GM12874 (cell line): ENCODE data around the gene BSG.

ENCODE experiments used
- CTCF ChIP-seq: IDR thresholded peaks from 2 replicates; pipeline ENCODE4 v1.5.1; 2011; ENCODE audit warnings: low read depth, mild to moderate bottlenecking, control low read depth, low read length, moderate library complexity; ENCODE audit not compliant: insufficient read depth

The BSG gene

GRCh38 chr19:542173-542866, 30.1 kb upstream of the BSG start:
- TF ChIP-seq CTCF, result no peak

DNA sequence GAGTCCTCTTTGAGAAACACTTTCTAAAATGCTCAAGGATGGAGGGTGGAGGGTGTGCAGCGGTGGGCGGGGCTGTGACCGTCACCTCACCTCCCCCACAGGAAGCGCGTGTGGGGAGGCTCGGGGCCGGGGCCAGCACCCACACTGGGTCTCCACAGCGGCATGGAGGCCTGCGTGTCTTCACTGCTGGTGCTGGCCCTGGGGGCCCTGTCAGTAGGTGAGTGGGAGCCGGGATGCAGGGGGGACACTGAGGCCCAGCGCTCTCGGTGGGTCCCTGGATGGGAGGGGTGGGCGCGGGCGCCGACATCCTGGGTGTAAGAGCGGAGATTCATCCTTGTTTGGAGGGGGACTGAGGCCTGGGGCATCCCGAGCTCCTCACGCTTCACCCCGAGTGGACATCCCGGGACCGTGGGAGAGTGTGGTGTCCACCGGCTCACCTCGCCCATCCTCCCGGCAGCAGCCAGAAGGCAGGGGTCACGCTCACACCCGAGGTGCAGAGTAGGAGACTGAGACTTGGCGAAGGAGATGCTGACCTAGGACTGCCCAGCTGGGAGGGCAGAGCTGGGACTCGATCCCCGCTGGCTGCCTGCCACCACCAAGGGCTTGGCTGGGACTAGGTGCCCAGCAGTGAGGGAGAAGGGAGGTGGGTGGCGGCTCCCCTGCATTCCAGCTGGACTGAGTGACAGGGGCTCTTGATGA, 28.3 kb upstream of the BSG start, which contains the start of gene GZMM:
Gene GZMM, plus strand, starts transcription at position 144 of the 699 bp plus-strand sequence. Its CDS starts 19 bp downstream, at position 163.
- TF ChIP-seq CTCF, result no peak

GRCh38 chr19:547117-547516, 25.3 kb upstream of the BSG start:
- TF ChIP-seq CTCF, result no peak

DNA sequence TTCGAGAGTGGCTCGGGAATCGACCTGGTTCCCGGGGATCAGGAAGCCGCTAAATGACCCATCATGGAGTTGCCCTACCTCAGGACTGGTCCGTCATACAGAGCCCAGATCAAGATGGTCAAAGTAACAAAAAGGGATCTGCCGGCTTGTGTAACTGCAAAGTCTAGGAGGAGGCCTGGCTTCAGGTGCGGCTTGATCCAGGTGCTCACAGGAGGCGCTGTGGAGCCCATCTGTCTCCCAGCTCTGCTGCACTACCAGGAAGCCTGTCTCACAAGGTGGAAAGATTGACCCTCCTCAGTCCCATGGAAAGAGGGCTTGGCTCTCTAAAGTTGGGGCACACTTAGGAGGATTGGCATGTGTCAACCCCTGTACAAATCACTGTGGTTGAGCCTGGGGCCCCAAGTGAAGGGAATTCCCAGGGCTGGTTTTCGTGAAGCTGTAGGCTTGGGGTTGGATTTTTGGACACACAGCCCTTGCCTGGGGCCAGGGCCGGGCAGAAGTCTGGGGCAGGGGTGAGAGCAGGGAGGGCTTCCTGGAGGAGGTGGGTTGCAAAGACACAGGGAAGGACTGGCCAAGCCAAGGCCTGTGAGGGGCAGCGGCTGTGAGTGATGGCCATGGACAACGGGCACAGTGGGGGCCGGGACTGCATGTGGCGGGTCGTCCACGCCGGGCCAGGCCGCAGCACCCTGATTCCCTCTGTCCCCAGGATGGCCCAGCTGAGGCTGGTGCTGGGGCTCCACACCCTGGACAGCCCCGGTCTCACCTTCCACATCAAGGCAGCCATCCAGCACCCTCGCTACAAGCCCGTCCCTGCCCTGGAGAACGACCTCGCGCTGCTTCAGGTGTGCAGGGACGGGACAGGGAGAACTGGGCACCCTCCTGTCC, 24.3 kb upstream of the BSG start:
- TF ChIP-seq CTCF, result no peak

DNA sequence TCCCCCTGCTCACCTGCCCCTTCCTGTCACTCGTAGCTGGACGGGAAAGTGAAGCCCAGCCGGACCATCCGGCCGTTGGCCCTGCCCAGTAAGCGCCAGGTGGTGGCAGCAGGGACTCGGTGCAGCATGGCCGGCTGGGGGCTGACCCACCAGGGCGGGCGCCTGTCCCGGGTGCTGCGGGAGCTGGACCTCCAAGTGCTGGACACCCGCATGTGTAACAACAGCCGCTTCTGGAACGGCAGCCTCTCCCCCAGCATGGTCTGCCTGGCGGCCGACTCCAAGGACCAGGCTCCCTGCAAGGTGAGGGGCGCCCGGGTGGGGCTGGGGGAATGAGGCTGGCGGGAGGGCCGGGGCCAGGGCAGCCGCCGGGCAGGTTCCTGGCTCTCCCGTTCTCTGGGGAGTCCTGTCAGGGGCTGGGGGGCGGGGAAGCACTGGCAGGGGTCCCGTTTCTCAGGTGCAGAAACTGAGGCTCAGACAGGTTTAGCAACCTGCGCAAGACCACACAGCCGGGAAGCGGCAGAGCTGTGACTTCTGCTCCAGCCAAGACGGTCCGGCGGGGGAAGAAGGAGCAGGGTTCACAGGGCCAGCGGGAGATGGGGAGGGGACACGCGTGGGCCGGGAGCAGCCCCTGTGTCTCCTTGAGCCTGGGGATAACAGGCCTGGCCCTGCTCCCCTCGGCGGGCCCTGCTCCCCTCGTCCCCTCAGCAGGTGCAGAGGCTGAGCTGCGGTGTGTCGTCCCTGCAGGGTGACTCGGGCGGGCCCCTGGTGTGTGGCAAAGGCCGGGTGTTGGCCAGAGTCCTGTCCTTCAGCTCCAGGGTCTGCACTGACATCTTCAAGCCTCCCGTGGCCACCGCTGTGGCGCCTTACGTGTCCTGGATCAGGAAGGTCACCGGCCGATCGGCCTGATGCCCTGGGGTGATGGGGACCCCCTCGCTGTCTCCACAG, 23.2 kb upstream of the BSG start:
- no peak for TF ChIP-seq CTCF

- no peak for TF ChIP-seq CTCF
Observed at GRCh38 chr19:554817-555216, 17.6 kb upstream of the BSG start.
